Gastroesophageal sphincter (tissue), 3 donors: ENCODE measurements around the gene ANKH.

Experiments used
- CTCF ChIP-seq, 4 experiments: fragments of 200-600 bp in 2 of 4; fragments of 450-650 bp in 2 of 4; sonication (generic) in 1 of 4; IDR thresholded peaks; one replicate each; pipeline ENCODE4 v1.5.1; 2017 to 2019; ENCODE audit warnings: antibody characterized with exemption in 4 of 4, mild to moderate bottlenecking in 2 of 4, moderate library complexity in 2 of 4
- POLR2A ChIP-seq, 2 donors: fragments of 450-650 bp; IDR thresholded peaks; one replicate each; pipeline ENCODE4 v1.6.1; 2017; ENCODE audit warnings: antibody characterized with exemption in 2 of 2, mild to moderate bottlenecking in 2 of 2, moderate library complexity in 1 of 2

GRCh38 chr5:14869668-14870164, 1.9 kb downstream of the ANKH start:
- TF ChIP-seq CTCF (IDR thresholded peaks at IDR 0.05) (no peak), POLR2A (IDR thresholded peaks at IDR 0.05) (no peak)
